Activated CD4-positive, alpha-beta memory T cell treated with anti-CD3 and anti-CD28 coated beads for 36 hours (primary cell): Measurements from ENCODE around the gene ACOT13. TPM values are rescaled to one million over a fixed set of nuclear protein-coding genes. Genes with fewer than 3 reads are reported as not detected.
"Not testable (repeated sequence)": the region's sequence is repeated elsewhere in the genome, so short reads cannot be mapped to it uniquely, and the experiment has no call there.

Experiments used
- CTCF ChIA-PET: fragments of 350-600 bp; sonication (Branson Sonifier 250); formaldehyde crosslinking; loops from one replicate; lab custom pipeline; 2021; ENCODE audit warnings: antibody characterized with exemption, inconsistent platforms; lab: Charles Lee
- POLR2A ChIA-PET: fragments of 350-600 bp; sonication (Branson Sonifier 250); formaldehyde crosslinking; loops from one replicate; lab custom pipeline; 2021; ENCODE audit warnings: antibody characterized with exemption; lab: Charles Lee
- DNase-seq: peaks from one replicate; pipeline ENCODE4 v3.0.0-alpha.2; 2020
- H3K27ac Mint-ChIP-seq: one replicate; pipeline ENCODE4 v1.8.0; 2021; ENCODE audit warnings: mixed read lengths
- H3K27me3 Mint-ChIP-seq: one replicate; pipeline ENCODE4 v1.8.0; 2021; ENCODE audit warnings: mixed read lengths
- H3K36me3 Mint-ChIP-seq: one replicate; pipeline ENCODE4 v1.8.0; 2021; ENCODE audit warnings: mixed read lengths
- H3K4me1 Mint-ChIP-seq: one replicate; pipeline ENCODE4 v1.8.0; 2021; ENCODE audit warnings: low read depth, mixed read lengths
- H3K4me3 Mint-ChIP-seq: one replicate; pipeline ENCODE4 v1.8.0; 2021; ENCODE audit warnings: mild to moderate bottlenecking, mixed read lengths
- H3K9me3 Mint-ChIP-seq: one replicate; pipeline ENCODE4 v1.8.0; 2021; ENCODE audit warnings: mixed read lengths
- intact Hi-C: fragments of 100-400 bp; cut with micrococcal nuclease; formaldehyde crosslinking; loops from one replicate; pipeline ENCODE4 v1.15.1; 2023
- total RNA-seq, 2 experiments: library from RNA; stranded (reverse); gene quantifications; one replicate each; pipeline ENCODE4 v1.2.3, GENCODE V29; 2021

ACOT13 gene
- 10 to 100 TPM; 33.7 to 35.9 TPM for total RNA-seq

- Mint-ChIP-seq H3K36me3 (peaks cover 58% of the 10 kb centered on the region), H3K4me1 (peaks cover 53% of the 10 kb centered on the region)
- intact Hi-C loops, result loop anchor here (1.0 to 10.0 kb wide), 6 partner anchors 21 to 172 kb away; partner anchors contain the start of genes ALDH5A1, GMNN and KIAA0319
These were observed at the start of gene ACOT13, which contains the start of gene TDP2 for GRCh38 chr6:24666641-24667377. ACOT13 (plus strand) TSS chr6:24667077; CDS start chr6:24667264, 187 bp downstream. TDP2 (minus strand) TSS chr6:24666899; CDS start chr6:24666862, 37 bp downstream.

GRCh38 chr6:24619661-24620060 lies 47.2 kb upstream of the ACOT13 start:
- Mint-ChIP-seq H3K9me3 (no peaks in the 10 kb centered on the region), H3K4me1 (no peaks in the 10 kb centered on the region), H3K27ac (no peak overlapping the region), H3K4me3 (no peak overlapping the region), H3K36me3 (no peaks in the 10 kb centered on the region), H3K27me3 (no peaks in the 10 kb centered on the region)
- intact Hi-C loops, result no loop called here
- CTCF ChIA-PET, result no interaction called here
- DNase-seq, result no peak
- POLR2A ChIA-PET, result no interaction called here

More at GRCh38 chr6:24666641-24667377, at the start of gene ACOT13, which contains the start of gene TDP2:
- H3K27ac Mint-ChIP-seq, result peak within 1 kb of the TSS; percentile 93
- peak; percentile 98 for DNase-seq
- peaks cover 17% of the 10 kb centered on the region for H3K9me3 Mint-ChIP-seq
- peak within 1 kb of the TSS; percentile 95 for H3K4me3 Mint-ChIP-seq
- H3K27me3 Mint-ChIP-seq, result no peaks in the 10 kb centered on the region
- CTCF ChIA-PET, result interaction anchor here (0.9 to 2.9 kb wide), 8 partner anchors 13 to 307 kb away, joined by 3 to 17 read pairs (median 4); no protein-coding TSS in a partner anchor
- POLR2A ChIA-PET, result interaction anchor here (0.6 to 1.7 kb wide), 8 partner anchors 12 to 472 kb away, joined by 3 to 8 read pairs (median 3); partner anchors contain the start of gene C6orf62

GRCh38 chr6:24620637-24621036 lies 46.2 kb upstream of the ACOT13 start:
- ChIA-PET POLR2A (no interaction called here), CTCF (interaction anchor here (0.9 to 1.4 kb wide), 2 partner anchors 37 to 39 kb away, joined by 4 to 5 read pairs; no protein-coding TSS in a partner anchor)

GRCh38 chr6:24621626-24622289 lies 45.1 kb upstream of the ACOT13 start:
- POLR2A ChIA-PET, result no interaction called here
- intact Hi-C loops, result no loop called here
- Mint-ChIP-seq H3K36me3 (no peaks in the 10 kb centered on the region), H3K4me3 (no peak overlapping the region), H3K27ac (no peak overlapping the region), H3K27me3 (no peaks in the 10 kb centered on the region), H3K4me1 (no peaks in the 10 kb centered on the region), H3K9me3 (no peaks in the 10 kb centered on the region)
- CTCF ChIA-PET, result interaction anchor here (0.9 to 1.8 kb wide), 4 partner anchors 38 to 40 kb away, joined by 4 to 5 read pairs (median 5); no protein-coding TSS in a partner anchor
- DNase-seq, result no peak

More at GRCh38 chr6:24620637-24621036, 46.2 kb upstream of the ACOT13 start:
- Mint-ChIP-seq H3K27ac (no peak overlapping the region), H3K4me3 (no peak overlapping the region), H3K4me1 (no peaks in the 10 kb centered on the region), H3K36me3 (no peaks in the 10 kb centered on the region), H3K9me3 (no peaks in the 10 kb centered on the region), H3K27me3 (no peaks in the 10 kb centered on the region)
- no peak for DNase-seq
- intact Hi-C loops, result no loop called here

- Mint-ChIP-seq H3K9me3 (no peaks in the 10 kb centered on the region), H3K36me3 (no peaks in the 10 kb centered on the region), H3K27ac (no peak overlapping the region), H3K4me3 (no peak overlapping the region), H3K4me1 (no peaks in the 10 kb centered on the region), H3K27me3 (peaks cover 11% of the 10 kb centered on the region)
- intact Hi-C loops, result no loop called here
- DNase-seq, result no peak
- CTCF ChIA-PET, result interaction anchor here (0.7 to 1.1 kb wide), 3 partner anchors 30 to 291 kb away, joined by 3 to 4 read pairs (median 3); no protein-coding TSS in a partner anchor
- POLR2A ChIA-PET, result no interaction called here
These were observed 35.9 kb upstream of the ACOT13 start for GRCh38 chr6:24630856-24631505.

- Mint-ChIP-seq H3K9me3 (no peaks in the 10 kb centered on the region), H3K36me3 (no peaks in the 10 kb centered on the region), H3K4me1 (no peaks in the 10 kb centered on the region), H3K27me3 (peaks cover 12% of the 10 kb centered on the region), H3K4me3 (no peak overlapping the region), H3K27ac (no peak overlapping the region)
- intact Hi-C loops, result no loop called here
- CTCF ChIA-PET, result no interaction called here
- no peak for DNase-seq
- POLR2A ChIA-PET, result no interaction called here
These were observed 35.2 kb upstream of the ACOT13 start for GRCh38 chr6:24631671-24632070.

GRCh38 chr6:24632573-24632972 lies 34.3 kb upstream of the ACOT13 start:
- Mint-ChIP-seq H3K27ac (no peak overlapping the region), H3K27me3 (peaks cover 12% of the 10 kb centered on the region), H3K9me3 (no peaks in the 10 kb centered on the region), H3K36me3 (no peaks in the 10 kb centered on the region), H3K4me3 (no peak overlapping the region), H3K4me1 (no peaks in the 10 kb centered on the region)
- ChIA-PET CTCF (no interaction called here), POLR2A (no interaction called here)
- intact Hi-C loops, result no loop called here
- DNase-seq, result no peak

GRCh38 chr6:24636681-24637080 lies 30.2 kb upstream of the ACOT13 start:
- POLR2A ChIA-PET, result interaction anchor here (0.7 kb wide), 1 partner anchor 139 kb away, joined by 3 read pairs; no protein-coding TSS in a partner anchor
- no peaks in the 10 kb centered on the region for H3K9me3 Mint-ChIP-seq
- CTCF ChIA-PET, result interaction anchor here (1.1 to 4.7 kb wide), 3 partner anchors 53 to 138 kb away, joined by 3 to 17 read pairs (median 4); partner anchors contain the start of gene GMNN
- intact Hi-C loops, result no loop called here
- peaks cover 12% of the 10 kb centered on the region for H3K27me3 Mint-ChIP-seq
- no peak for DNase-seq
- H3K36me3 Mint-ChIP-seq, result no peaks in the 10 kb centered on the region
- no peak overlapping the region for H3K27ac Mint-ChIP-seq
- H3K4me3 Mint-ChIP-seq, result no peak overlapping the region
- H3K4me1 Mint-ChIP-seq, result peaks cover 3% of the 10 kb centered on the region

GRCh38 chr6:24640166-24640565 lies 26.7 kb upstream of the ACOT13 start:
- ChIA-PET POLR2A (interaction anchor here (0.6 kb wide), 1 partner anchor 15 kb away, joined by 3 read pairs; no protein-coding TSS in a partner anchor), CTCF (no interaction called here)
- peaks cover 13% of the 10 kb centered on the region for H3K27me3 Mint-ChIP-seq
- DNase-seq, result no peak
- H3K4me1 Mint-ChIP-seq, result peaks cover 6% of the 10 kb centered on the region
- H3K9me3 Mint-ChIP-seq, result no peaks in the 10 kb centered on the region
- H3K27ac Mint-ChIP-seq, result no peak overlapping the region
- no peaks in the 10 kb centered on the region for H3K36me3 Mint-ChIP-seq
- intact Hi-C loops, result no loop called here
- H3K4me3 Mint-ChIP-seq, result no peak overlapping the region

- H3K36me3 Mint-ChIP-seq, H3K9me3 Mint-ChIP-seq, intact Hi-C loops, CTCF ChIA-PET, H3K4me3 Mint-ChIP-seq, DNase-seq, H3K27ac Mint-ChIP-seq, POLR2A ChIA-PET: not testable (repeated sequence)
- Mint-ChIP-seq H3K4me1 (peaks cover 11% of the 10 kb centered on the region), H3K27me3 (peaks cover 18% of the 10 kb centered on the region)
These were observed 26.2 kb upstream of the ACOT13 start for GRCh38 chr6:24640631-24641030.

GRCh38 chr6:24642061-24642460 lies 24.8 kb upstream of the ACOT13 start:
- Mint-ChIP-seq H3K27me3 (peaks cover 17% of the 10 kb centered on the region), H3K4me3 (no peak overlapping the region)

More at GRCh38 chr6:24642061-24642460, 24.8 kb upstream of the ACOT13 start:
- POLR2A ChIA-PET, result no interaction called here
- Mint-ChIP-seq H3K27ac (no peak overlapping the region), H3K36me3 (no peaks in the 10 kb centered on the region), H3K9me3 (no peaks in the 10 kb centered on the region), H3K4me1 (peaks cover 19% of the 10 kb centered on the region)
- DNase-seq, result no peak
- intact Hi-C loops, result no loop called here
- CTCF ChIA-PET, result no interaction called here
